ENCODE results near the gene HK3.

Gene HK3

GRCh38 chr5:176901260-176902101 is 2.3 kb upstream of the HK3 start:
- no peak for DNase-seq

DNA sequence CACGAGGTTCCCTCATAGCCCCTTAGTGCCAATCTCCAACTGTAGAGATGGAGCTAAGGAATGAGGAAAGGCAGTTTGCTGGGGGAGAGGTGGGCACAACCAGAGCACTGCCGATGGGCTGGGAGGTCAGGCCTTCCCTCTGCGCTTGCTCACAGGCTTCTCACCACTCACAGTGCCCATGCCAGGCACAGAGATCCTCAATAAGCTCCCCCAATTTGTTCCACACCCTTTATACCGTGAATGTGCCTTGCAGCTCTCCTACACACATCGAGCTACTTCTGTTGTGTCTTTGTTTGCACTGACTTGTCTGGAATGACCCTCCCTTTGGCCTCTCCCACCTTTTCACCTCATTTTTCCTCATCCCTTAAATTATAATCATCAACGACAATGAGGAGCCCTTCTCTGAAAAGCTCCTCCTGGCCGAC is 1.6 kb upstream of the HK3 start:
- DNase-seq: no peak

GRCh38 chr5:176899946-176900779 is 1.0 kb upstream of the HK3 start:
- DNase-seq: no peak

GRCh38 chr5:176897263-176897662 is 1.9 kb downstream of the HK3 start:
- DNase-seq: no peak

- no peak for DNase-seq
These were observed 3.3 kb downstream of the HK3 start for GRCh38 chr5:176895831-176896230.

GRCh38 chr5:176894298-176894697 is 4.8 kb downstream of the HK3 start:
- no peak for DNase-seq

GRCh38 chr5:176892663-176893062 is 6.5 kb downstream of the HK3 start:
- DNase-seq: no peak

DNA sequence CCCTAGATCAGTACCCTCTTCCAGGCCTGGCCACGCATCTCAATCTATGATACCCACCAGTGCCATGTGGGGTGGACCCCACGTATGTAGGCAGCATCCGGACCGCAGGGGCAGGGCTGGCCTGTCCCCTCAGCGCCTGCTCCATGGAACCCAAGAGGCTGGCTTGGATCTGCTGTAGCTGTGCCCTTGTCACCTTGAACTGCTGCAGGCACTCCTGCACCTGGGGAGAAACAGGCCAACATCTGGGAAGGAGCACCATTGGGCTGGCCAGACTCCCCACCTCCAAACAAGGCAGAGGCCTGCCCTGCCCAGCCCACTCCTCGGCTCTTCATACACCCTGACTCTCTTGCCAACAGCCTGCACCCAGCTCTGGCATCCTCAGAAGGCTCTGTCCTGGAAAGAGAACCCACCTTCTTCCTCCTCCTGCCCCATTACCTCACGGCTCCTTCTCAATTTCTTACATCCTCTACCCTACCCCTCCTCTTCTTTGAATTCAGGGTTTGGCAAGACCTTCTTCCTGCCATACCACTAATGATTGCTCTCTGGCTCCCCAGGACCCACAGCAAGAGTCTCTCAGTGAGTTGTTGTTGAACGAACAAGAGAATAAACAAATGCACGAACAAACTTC is 7.7 kb downstream of the HK3 start:
- no peak for DNase-seq

- no peak for DNase-seq
These were observed 8.5 kb downstream of the HK3 start for GRCh38 chr5:176890455-176891330.

DNA sequence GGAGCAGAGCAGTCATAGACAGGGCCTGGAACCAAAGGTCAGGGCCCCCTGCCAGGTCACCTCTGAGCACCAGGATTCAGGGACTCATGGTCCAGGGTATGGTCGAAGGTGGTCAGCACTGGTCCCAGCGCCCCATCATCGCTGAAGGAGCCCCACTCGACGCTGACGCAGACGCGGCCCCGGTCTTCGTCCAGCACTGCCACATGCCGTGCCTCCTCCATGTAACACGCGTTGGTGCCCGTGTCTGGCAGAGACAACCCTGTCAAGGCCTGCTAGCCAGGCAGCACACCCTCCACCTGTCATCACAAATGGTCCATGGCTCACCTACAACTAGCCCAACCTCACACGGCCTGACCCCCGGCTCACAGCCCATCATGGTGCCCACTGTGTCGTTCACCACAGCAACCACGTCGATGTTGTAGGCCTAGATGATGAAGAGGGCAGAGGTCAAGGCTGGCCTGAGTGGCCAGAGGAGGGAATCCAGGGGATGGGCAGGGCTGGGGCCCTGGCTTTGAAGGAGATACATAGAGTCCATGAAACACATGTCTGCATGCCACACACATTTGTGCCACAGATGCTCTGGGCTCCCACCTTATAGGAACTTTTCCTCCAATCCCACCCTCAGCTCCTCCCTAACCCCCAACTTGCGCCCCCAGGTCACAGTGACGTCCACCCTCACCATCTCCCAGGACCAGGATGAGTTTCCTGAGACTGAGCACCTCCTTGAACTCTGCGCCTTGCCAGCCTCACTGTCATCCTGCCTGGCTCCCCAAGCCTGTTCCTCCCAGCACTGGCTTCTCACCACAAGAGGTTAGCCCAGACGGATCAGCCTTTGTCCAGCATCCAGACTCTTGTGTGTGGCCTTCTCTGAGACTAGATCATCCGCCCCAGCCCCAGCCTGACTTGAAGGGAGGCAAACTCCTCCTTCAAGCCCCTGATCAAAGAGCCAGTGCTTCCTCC is 9.5 kb downstream of the HK3 start:
- DNase-seq: no peak

DNA sequence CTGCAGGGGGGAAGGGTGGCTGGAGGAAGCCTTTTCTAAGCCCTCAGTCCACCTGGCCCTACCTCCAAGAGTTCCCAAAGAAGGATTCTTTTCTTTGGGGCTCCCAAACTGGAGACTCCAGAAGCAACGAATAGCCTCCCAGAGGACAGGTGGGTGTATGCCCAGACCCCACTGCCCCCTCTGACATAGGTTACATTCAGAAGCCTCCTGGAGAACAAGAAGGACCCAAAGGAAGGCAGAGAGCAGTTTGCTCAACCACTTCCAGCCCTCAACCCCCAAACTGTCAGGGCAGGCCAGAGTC is 10.3 kb downstream of the HK3 start:
- no peak for DNase-seq

DNA sequence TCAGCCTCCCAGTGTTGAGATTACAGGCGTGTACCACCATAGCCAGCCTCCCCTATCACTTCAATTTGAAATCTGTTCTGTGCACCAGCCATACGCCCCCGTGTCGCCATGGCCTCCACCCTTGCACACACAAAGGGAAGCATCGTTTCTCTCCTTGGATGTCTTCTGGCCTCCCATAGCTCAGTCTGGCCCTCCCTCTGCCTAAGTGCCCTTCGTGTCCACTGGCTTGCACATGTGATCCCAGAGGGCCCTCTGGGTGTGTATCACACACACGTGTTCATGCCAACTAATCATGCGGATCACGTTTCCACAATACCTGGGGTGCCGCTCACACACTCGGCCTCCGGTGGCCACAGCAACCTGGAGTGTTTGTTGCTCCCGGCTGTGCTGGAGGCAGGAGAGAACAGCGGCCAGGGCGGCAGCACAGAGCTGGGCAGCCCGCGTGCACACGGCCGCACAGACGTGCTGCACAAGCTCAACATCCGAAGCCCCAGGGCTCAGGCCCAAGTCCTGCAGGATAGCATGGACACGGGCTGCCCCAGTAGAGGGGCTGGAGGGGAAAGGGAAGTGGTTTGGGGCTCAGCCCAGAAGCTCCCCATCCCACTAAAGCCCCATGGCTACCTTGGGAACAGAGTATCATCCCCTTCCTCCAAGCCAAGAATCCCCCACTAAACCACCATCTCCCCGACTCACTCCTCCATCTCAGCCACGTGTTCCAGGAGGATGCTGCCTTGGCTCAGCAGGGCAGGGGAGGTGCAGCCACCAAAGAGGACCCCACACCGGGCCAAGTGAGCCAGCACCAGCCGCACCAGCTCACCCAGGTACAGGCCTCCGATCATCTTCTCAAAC is 10.9 kb downstream of the HK3 start:
- DNase-seq: no peak

GRCh38 chr5:176887252-176887849 is 11.8 kb downstream of the HK3 start:
- DNase-seq: no peak

- no peak for DNase-seq
These were observed 12.6 kb downstream of the HK3 start for GRCh38 chr5:176886336-176887251.

GRCh38 chr5:176884571-176884890 is 14.6 kb downstream of the HK3 start:
- no peak for DNase-seq

GRCh38 chr5:176883700-176884570 is 15.2 kb downstream of the HK3 start:
- DNase-seq: no peak

DNA sequence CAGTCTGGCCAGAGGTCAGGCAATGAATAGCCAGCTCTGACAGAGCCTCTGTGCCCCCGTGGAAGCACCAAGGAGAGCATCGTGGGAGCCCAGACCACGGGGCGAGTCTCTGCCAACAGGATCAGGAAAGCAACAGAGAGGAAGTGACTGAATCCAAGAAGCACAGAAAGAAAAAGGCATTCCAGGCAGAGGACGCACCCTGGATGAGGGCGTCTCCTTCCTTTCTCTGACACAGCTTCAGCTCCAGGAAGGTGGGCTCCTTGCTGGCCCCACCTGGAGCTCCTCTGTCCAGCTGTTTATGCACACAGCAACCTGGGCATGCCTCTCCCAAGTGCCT is 16.6 kb downstream of the HK3 start:
- DNase-seq: no peak

DNA sequence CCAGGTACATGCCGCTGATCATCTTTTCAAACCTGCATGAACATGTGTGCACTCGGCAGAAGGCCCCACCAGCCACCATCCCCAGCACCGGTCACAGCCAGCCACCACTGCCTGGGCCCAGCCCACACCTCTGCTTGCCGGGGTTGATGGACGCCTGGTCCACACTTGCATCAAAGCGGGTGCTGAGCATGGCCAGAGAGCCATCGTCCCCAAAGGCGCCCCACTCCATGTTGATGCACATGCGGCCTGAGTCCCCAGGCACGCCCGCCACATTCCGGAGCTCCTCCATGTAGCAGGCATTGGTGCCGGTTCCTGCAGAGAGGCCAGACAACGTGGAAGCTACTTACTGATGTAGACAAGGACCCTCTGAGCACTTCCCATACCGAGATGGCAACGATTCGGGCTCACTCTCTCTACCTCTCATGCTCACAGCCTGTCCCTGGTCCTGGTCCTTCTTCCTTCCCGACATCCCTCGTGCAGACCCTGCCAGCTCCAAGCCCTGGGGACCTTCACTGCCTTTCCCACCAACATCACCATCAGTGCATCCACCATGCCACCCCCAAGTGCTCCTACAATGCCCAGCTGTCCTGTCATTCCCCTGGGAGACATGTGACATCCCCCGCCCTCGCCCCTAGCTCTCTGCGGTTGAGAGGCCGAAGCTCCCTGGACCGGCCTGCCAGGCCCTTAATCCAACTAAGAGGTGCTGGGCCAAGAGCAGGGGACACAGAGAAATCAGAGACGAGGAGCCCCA is 17.2 kb downstream of the HK3 start:
- DNase-seq: no peak
